GM23248 (cell line): ENCODE results near the gene PCLO.

Source experiments
- EZH2 ChIP-seq: fragments of 200-600 bp; sonication (generic); IDR thresholded peaks from 2 replicates; pipeline ENCODE4 v1.6.1; 2018; ENCODE audit warnings: antibody characterized with exemption, mild to moderate bottlenecking; ENCODE audit not compliant: insufficient read depth, poor library complexity, severe bottlenecking
- EZH2phosphoT487 ChIP-seq: fragments of 200-600 bp; sonication (generic); IDR thresholded peaks from 2 replicates; pipeline ENCODE4 v1.6.1; 2018; ENCODE audit warnings: antibody characterized with exemption, moderate library complexity, mild to moderate bottlenecking, low read depth; ENCODE audit not compliant: insufficient read depth

DNA sequence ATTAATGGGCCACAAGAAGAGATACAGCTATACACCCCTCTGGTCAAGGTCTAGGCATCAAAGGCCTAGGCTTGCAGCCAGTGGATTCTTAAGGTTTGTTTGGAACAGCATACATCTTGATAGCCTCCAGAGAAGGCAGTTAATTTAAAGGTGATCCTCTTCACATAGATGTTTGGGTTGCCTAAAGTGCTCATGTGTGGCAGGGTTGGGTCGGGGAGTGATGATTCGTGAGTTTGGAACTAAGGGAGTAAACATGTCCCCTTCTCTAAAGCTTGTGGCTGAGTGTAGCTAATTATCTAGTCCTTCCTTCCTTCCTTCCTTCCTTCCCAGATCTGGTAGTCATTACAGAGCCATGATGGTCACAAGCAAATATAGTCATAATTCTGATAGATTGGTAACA, 12.4 kb downstream of the PCLO start:
- TF ChIP-seq EZH2phosphoT487 (no peak), EZH2 (no peak)
